HepG2 (cell line): Measurements from ENCODE around the gene PEAK3. TPM values are rescaled to one million over a fixed set of nuclear protein-coding genes. Genes with fewer than 3 reads are reported as not detected.

ENCODE experiments used
- CEBPG ChIP-seq: IDR thresholded peaks from 2 replicates; pipeline ENCODE4 v1.6.1; 2016
- CENPT ChIP-seq: sonication (generic); formaldehyde crosslinking; IDR thresholded peaks from 2 replicates; pipeline ENCODE4 v1.8.0; 2022; ENCODE audit warnings: low read depth, mild to moderate bottlenecking, moderate library complexity, missing genetic modification reagents
- FOXJ3 ChIP-seq: sonication (generic); formaldehyde crosslinking; IDR thresholded peaks from 2 replicates; pipeline ENCODE4 v1.4.0; 2020; ENCODE audit warnings: missing genetic modification reagents, mild to moderate bottlenecking, borderline replicate concordance
- RBFOX2 ChIP-seq: fragments of 200-400 bp; formaldehyde crosslinking; IDR thresholded peaks from 2 replicates; pipeline ENCODE4 v1.6.1; 2017; ENCODE audit warnings: low read depth, mild to moderate bottlenecking, low read length
- UBTF ChIP-seq: sonication (generic); formaldehyde crosslinking; IDR thresholded peaks from 2 replicates; pipeline ENCODE4 v1.4.0; 2020; ENCODE audit warnings: mild to moderate bottlenecking, missing genetic modification reagents
- ZMYM4 ChIP-seq: sonication (generic); formaldehyde crosslinking; IDR thresholded peaks from 2 replicates; pipeline ENCODE4 v1.8.1; 2023; ENCODE audit warnings: mild to moderate bottlenecking, missing genetic modification reagents
- ZNF687 ChIP-seq: sonication (generic); formaldehyde crosslinking; IDR thresholded peaks from 2 replicates; pipeline ENCODE4 v1.5.1; 2020; ENCODE audit warnings: mild to moderate bottlenecking, missing genetic modification reagents, moderate library complexity
- ZNF747 ChIP-seq: sonication (generic); formaldehyde crosslinking; IDR thresholded peaks from 2 replicates; pipeline ENCODE4 v1.8.1; 2023; ENCODE audit warnings: missing genetic modification reagents, mild to moderate bottlenecking, borderline replicate concordance
- polyA plus RNA-seq, 8 experiments: library from polyadenylated mRNA; depleted of rRNA in 3 of 8; stranded (reverse) in 7 of 8; unstranded in 1 of 8; fragments of >200 nt; fragmentation: Illumina TruSeq in 4 of 8; extraction: Trizol in 4 of 8; gene quantifications; 2 replicates each; pipeline versions ENCODE4 v1.2.1 to v1.2.3, GENCODE V29; 2011 to 2016; ENCODE audit warnings: low read depth in 4 of 8, missing spikeins in 1 of 8, mixed read lengths in 1 of 8; ENCODE audit not compliant: insufficient read depth in 1 of 8
- total RNA-seq, 5 experiments: library from RNA; depleted of rRNA; stranded (reverse); fragments of >200 nt; fragmentation: Illumina TruSeq; extraction: Trizol; gene quantifications; 2 replicates each; pipeline ENCODE4 v1.2.3, GENCODE V29; 2016; ENCODE audit warnings: low read depth in 1 of 5
- TF ChIP-seq, protein P1 (sequence below): sonication (generic); formaldehyde crosslinking; IDR thresholded peaks from 2 replicates; pipeline ENCODE4 v1.5.0; 2020; ENCODE audit warnings: mild to moderate bottlenecking, missing genetic modification reagents, borderline replicate concordance
- TF ChIP-seq, protein P2 (sequence below): IDR thresholded peaks from 2 replicates; pipeline ENCODE4 v1.6.1; 2016; ENCODE audit warnings: missing genetic modification reagents, missing compliant biosample characterization

PEAK3 gene
- total and polyA plus RNA-seq, 2 of the 13 experiments (the other 11 are each of a cell fraction or from before 2014, with no cell fraction given), result not detected

- TF ChIP-seq, protein P1, sequence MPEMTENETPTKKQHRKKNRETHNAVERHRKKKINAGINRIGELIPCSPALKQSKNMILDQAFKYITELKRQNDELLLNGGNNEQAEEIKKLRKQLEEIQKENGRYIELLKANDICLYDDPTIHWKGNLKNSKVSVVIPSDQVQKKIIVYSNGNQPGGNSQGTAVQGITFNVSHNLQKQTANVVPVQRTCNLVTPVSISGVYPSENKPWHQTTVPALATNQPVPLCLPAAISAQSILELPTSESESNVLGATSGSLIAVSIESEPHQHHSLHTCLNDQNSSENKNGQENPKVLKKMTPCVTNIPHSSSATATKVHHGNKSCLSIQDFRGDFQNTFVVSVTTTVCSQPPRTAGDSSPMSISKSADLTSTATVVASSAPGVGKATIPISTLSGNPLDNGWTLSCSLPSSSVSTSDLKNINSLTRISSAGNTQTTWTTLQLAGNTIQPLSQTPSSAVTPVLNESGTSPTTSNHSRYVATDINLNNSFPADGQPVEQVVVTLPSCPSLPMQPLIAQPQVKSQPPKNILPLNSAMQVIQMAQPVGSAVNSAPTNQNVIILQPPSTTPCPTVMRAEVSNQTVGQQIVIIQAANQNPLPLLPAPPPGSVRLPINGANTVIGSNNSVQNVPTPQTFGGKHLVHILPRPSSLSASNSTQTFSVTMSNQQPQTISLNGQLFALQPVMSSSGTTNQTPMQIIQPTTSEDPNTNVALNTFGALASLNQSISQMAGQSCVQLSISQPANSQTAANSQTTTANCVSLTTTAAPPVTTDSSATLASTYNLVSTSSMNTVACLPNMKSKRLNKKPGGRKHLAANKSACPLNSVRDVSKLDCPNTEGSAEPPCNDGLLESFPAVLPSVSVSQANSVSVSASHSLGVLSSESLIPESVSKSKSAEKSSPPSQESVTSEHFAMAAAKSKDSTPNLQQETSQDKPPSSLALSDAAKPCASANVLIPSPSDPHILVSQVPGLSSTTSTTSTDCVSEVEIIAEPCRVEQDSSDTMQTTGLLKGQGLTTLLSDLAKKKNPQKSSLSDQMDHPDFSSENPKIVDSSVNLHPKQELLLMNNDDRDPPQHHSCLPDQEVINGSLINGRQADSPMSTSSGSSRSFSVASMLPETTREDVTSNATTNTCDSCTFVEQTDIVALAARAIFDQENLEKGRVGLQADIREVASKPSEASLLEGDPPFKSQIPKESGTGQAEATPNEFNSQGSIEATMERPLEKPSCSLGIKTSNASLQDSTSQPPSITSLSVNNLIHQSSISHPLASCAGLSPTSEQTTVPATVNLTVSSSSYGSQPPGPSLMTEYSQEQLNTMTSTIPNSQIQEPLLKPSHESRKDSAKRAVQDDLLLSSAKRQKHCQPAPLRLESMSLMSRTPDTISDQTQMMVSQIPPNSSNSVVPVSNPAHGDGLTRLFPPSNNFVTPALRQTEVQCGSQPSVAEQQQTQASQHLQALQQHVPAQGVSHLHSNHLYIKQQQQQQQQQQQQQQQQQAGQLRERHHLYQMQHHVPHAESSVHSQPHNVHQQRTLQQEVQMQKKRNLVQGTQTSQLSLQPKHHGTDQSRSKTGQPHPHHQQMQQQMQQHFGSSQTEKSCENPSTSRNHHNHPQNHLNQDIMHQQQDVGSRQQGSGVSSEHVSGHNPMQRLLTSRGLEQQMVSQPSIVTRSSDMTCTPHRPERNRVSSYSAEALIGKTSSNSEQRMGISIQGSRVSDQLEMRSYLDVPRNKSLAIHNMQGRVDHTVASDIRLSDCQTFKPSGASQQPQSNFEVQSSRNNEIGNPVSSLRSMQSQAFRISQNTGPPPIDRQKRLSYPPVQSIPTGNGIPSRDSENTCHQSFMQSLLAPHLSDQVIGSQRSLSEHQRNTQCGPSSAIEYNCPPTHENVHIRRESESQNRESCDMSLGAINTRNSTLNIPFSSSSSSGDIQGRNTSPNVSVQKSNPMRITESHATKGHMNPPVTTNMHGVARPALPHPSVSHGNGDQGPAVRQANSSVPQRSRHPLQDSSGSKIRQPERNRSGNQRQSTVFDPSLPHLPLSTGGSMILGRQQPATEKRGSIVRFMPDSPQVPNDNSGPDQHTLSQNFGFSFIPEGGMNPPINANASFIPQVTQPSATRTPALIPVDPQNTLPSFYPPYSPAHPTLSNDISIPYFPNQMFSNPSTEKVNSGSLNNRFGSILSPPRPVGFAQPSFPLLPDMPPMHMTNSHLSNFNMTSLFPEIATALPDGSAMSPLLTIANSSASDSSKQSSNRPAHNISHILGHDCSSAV (CRISPR knock-in tag), result no peak
- TF ChIP-seq ZNF747 (CRISPR knock-in tag), result 0 out of 2 replicates have a peak, but pooled peaks have one; percentile 10
- TF ChIP-seq, protein P2, sequence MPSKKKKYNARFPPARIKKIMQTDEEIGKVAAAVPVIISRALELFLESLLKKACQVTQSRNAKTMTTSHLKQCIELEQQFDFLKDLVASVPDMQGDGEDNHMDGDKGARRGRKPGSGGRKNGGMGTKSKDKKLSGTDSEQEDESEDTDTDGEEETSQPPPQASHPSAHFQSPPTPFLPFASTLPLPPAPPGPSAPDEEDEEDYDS, result no peak
- TF ChIP-seq FOXJ3 (CRISPR knock-in tag), result no peak
- TF ChIP-seq ZMYM4 (CRISPR knock-in tag), result peak; percentile 18; the same call in 1 of the 2 replicates
- TF ChIP-seq CENPT, result no peak
- peak; percentile 56 for TF ChIP-seq UBTF (CRISPR knock-in tag)
- peak; percentile 90 for TF ChIP-seq CEBPG (CRISPR knock-in tag)
- TF ChIP-seq ZNF687 (CRISPR knock-in tag), result peak; percentile 64; the same call in 1 of the 2 replicates
- TF ChIP-seq RBFOX2, result peak; percentile 76
Measured at GRCh38 chr19:2270423-2271233, 11.3 kb downstream of the PEAK3 start (continued).
